Spleen (tissue), 7 donors: ENCODE measurements around the gene MSMP.

ENCODE experiments used
- CTCF ChIP-seq, 11 experiments: fragments of 200-600 bp in 7 of 11; fragments of 450-650 bp in 4 of 11; sonication (generic) in 4 of 11; IDR thresholded peaks in 8 of 11; conservative IDR thresholded peaks in 3 of 11; 1 replicate in 7 of 11; 2 replicates in 4 of 11; pipeline versions ENCODE4 v1.4.0 to v1.8.0; 2016 to 2021; ENCODE audit warnings: antibody characterized with exemption in 11 of 11, inconsistent platforms in 4 of 11, mild to moderate bottlenecking in 1 of 11
- POLR2A ChIP-seq, 3 donors: fragments of 450-650 bp; IDR thresholded peaks; one replicate each; pipeline ENCODE4 v1.5.1; 2017; ENCODE audit warnings: antibody characterized with exemption in 3 of 3, mild to moderate bottlenecking in 1 of 3
- POLR2AphosphoS5 ChIP-seq, 3 donors: sonication (generic); formaldehyde crosslinking; IDR thresholded peaks; one replicate each; pipeline ENCODE4 v1.5.1; 2017; ENCODE audit warnings: antibody characterized with exemption in 3 of 3
- donor health status: DM: no; HTN: no; CAD: no; lungs with moderate emphysema.
- donor health status: DM: no; HTN: no; CAD: no.
- donor health status: DM: no; HTN: no; CAD: no.

GRCh38 chr9:35797311-35798109 lies 43.4 kb upstream of the MSMP start:
- TF ChIP-seq CTCF (IDR thresholded peaks at IDR 0.05 in 8 of 11, conservative IDR thresholded peaks at IDR 0.05 in 3 of 11) (no peak), POLR2AphosphoS5 (IDR thresholded peaks at IDR 0.05) (no peak), POLR2A (IDR thresholded peaks at IDR 0.05) (no peak)
